Ovary (tissue), 3 donors: ENCODE measurements around the gene PACSIN2.

ENCODE experiments used
- EP300 ChIP-seq: sonication (generic); formaldehyde crosslinking; IDR thresholded peaks from one replicate; pipeline ENCODE4 v1.6.1; 2017; ENCODE audit warnings: antibody characterized with exemption
- POLR2A ChIP-seq: fragments of 450-650 bp; IDR thresholded peaks from one replicate; pipeline ENCODE4 v1.6.1; 2017; ENCODE audit warnings: antibody characterized with exemption, mild to moderate bottlenecking, moderate library complexity
- TF ChIP-seq, protein P1 (sequence below), 3 donors: fragments of 450-650 bp in 2 of 3; fragments of 200-600 bp in 1 of 3; IDR thresholded peaks; one replicate each; pipeline versions ENCODE4 v1.5.1 to v1.8.0; 2016 to 2022; ENCODE audit warnings: antibody characterized with exemption in 3 of 3, mild to moderate bottlenecking in 1 of 3
- donor health status: DM: no; HTN: no; CAD: no.

DNA sequence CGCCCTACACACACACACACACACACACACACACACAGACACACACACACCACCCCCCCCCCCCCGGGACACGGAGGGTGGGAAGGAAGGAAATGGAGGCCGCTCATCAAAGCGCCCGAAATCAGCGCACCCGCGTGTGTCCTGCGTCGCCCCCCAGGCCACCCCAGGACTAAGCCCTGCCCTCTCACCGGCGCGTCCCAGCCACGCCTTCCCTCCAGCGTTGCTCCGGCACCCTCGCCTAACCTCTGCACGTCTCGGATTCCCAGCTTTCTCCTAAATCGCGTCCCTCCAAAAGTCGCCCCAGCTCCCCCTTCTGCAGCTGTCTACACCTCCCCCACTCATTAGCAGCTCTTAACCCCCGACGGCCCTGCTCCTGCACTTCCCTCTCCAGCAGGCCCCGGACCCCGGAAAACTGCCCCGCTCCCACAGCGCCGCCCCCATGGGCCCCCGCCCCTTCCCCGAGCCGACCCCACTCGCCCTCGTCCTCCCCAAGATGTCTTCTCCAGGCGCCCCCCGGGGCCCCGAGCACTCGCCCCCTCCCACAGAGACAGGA is 557 bp downstream of the PACSIN2 start:
- TF ChIP-seq, protein P1, sequence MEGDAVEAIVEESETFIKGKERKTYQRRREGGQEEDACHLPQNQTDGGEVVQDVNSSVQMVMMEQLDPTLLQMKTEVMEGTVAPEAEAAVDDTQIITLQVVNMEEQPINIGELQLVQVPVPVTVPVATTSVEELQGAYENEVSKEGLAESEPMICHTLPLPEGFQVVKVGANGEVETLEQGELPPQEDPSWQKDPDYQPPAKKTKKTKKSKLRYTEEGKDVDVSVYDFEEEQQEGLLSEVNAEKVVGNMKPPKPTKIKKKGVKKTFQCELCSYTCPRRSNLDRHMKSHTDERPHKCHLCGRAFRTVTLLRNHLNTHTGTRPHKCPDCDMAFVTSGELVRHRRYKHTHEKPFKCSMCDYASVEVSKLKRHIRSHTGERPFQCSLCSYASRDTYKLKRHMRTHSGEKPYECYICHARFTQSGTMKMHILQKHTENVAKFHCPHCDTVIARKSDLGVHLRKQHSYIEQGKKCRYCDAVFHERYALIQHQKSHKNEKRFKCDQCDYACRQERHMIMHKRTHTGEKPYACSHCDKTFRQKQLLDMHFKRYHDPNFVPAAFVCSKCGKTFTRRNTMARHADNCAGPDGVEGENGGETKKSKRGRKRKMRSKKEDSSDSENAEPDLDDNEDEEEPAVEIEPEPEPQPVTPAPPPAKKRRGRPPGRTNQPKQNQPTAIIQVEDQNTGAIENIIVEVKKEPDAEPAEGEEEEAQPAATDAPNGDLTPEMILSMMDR (IDR thresholded peaks at IDR 0.05): no peak
- TF ChIP-seq POLR2A (no peak), EP300 (no peak)
